Measurements from ENCODE around the gene OSBPL5.
"Not testable (repeated sequence)": the region's sequence is repeated elsewhere in the genome, so short reads cannot be mapped to it uniquely, and the experiment has no call there.

The OSBPL5 gene

DNA sequence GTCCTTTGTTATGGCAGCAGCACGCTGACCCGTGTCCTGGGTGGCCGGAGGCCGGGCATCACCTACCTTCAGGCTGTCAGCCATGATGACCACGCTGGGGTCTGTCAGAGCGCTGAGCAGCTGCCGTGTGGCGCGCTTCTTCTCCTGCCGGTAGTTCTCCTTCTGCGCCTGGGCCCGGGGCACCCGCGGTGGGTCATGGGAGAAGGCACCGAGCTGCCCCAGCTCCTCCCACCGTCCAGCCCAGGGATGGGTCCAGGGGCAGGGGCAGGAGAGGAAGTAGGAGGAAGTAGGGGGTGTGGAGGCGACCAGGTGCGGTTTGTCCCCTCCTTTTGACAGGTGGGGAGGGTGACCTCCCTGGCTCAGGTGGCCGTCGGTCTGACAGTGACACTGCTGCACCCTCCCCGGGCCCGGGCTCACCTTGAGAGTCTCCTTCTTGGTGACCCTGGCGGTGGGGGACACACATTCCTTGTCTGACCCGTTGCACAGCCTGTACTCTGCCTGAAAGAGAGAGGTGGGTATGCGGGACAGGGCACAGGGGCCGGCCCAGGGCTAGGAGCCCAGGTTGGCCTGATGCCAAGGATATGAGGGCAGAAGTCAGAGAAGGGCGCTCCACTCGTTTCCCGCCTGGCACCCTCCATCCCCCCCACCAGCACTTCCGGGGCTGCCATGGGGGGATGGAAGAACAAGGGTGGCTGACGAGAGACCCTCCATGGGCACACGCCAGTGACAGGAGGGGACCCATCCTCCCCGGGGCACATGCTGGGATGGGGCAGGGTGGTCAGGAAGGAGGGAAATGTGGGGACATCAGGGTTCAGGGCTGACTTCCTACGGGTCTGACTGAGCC is 43.0 kb downstream of the OSBPL5 start:
- no peak for DNase-seq (ENCODE audit: insufficient read length, low spot score)
- TF ChIP-seq, protein P1, sequence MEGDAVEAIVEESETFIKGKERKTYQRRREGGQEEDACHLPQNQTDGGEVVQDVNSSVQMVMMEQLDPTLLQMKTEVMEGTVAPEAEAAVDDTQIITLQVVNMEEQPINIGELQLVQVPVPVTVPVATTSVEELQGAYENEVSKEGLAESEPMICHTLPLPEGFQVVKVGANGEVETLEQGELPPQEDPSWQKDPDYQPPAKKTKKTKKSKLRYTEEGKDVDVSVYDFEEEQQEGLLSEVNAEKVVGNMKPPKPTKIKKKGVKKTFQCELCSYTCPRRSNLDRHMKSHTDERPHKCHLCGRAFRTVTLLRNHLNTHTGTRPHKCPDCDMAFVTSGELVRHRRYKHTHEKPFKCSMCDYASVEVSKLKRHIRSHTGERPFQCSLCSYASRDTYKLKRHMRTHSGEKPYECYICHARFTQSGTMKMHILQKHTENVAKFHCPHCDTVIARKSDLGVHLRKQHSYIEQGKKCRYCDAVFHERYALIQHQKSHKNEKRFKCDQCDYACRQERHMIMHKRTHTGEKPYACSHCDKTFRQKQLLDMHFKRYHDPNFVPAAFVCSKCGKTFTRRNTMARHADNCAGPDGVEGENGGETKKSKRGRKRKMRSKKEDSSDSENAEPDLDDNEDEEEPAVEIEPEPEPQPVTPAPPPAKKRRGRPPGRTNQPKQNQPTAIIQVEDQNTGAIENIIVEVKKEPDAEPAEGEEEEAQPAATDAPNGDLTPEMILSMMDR (IDR thresholded peaks at IDR 0.05; ENCODE audit: insufficient read depth, missing control alignments): no peak
- FAIRE-seq: no peak

DNA sequence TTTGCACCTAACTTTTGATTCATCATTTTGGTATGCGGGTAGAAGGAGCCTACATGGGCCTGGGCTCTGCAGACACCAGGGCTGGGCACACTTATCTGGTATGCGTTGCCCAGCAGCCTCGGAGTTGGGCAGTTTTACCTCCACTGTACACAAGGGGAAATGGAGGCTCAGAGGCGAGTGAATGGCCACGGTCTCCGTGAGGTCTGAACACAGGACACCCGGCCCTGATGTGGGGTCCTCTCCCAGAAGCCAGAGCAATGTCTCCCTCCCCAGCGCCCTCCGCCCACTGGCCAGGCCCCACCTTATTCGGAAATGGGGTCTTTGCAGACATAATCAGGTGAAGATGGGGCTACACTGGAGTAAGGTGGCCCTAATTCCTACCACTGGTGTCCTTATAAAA is 43.7 kb downstream of the OSBPL5 start:
- TF ChIP-seq, protein P1 (IDR thresholded peaks at IDR 0.05; ENCODE audit: insufficient read depth, missing control alignments): no peak
- FAIRE-seq: no peak
- DNase-seq (ENCODE audit: insufficient read length, low spot score): no peak

DNA sequence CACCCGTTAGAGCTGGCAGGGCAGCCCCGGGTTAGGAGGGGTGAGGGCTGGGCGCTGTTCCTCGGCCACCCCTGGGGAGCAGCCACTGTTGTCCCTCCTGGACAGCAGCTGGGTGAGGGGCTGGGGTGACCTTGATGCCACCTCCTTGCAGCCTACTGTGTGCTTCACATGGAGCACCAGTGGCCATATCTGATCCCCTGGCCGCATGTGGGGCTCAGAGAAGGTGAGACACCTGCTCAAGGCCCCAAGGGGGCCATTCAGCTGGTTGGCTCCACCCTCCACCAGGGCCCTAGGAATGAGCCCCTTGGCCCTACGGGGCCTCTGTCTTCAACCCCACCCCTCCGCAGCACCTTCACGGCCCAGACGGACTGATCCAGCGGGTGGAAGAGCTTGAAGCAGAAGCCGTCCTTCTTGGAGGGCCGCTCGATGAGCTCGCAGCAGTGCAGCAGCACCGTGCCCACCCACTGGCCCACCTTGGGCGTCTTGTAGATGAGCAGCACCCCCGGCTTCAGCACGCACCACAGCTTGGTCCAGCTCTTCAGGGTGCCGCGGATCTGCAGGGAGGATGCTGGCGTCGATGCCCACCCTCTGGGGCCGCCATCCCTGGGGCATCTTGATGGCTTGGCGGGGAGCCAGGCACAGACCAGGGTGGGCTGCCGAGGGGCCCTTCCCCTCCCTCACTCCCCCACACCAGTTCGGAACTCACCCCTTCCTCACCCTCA is 44.9 kb downstream of the OSBPL5 start:
- no peak for FAIRE-seq
- no peak for DNase-seq (ENCODE audit: insufficient read length, low spot score)
- TF ChIP-seq, protein P1 (IDR thresholded peaks at IDR 0.05; ENCODE audit: insufficient read depth, missing control alignments): no peak

DNA sequence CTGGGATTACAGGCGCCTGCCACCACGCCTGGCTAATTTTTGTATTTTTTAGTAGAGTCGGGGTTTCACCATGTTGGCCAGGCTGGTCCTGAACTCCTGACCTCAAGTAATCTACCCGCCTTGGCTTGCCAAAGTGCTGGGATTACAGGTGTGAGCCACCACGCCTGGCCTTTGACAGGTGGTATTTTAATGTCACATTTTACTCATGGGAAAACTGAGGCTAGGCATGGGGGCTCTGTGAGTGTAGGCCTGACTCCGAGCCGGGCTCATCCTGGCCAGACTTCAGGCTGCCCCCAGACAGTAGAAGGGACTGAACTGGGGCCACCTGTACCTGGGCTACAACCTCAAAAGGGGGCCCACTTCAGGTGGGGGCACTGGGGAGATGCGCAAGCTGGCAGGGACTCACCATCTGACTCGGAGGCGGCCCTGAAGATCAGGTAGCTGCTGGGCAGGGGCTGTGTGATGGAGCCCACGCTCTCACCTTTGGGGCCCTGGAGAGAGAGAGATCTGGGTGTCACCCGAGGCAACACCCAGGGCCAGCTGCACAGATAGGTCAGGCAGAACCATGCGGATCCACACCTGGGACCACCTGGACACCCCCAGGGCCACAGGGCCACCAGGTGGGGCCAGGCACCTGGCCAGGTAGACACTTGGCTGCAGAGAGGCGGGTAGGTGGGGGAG is 45.8 kb downstream of the OSBPL5 start:
- TF ChIP-seq, protein P1 (IDR thresholded peaks at IDR 0.05; ENCODE audit: insufficient read depth, missing control alignments): no peak

DNA sequence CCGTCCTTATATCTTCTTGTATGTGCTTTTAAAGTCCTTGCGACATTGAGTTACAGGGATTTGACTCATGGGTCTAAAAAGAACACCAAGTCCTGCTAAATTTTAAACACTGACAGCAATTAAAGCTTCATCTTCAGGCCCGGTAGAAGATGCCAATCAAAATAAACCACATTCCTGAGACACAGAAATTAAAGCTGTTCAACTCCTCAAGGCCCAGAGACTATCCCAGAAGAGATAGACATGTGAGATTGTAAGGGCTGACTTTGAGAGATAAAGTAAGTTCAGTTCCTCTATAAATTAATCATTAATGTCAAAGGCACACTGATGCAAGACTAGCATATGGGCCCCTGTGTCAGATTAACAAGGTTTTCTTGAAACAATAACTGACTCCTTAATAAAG is 49.8 kb downstream of the OSBPL5 start:
- TF ChIP-seq, protein P1 (IDR thresholded peaks at IDR 0.05; ENCODE audit: insufficient read depth, missing control alignments): no peak
- DNase-seq (ENCODE audit: insufficient read length, low spot score) (no peak), FAIRE-seq (no peak)

More for the DNA sequence above, 45.8 kb downstream of the OSBPL5 start:
- FAIRE-seq: no peak
- DNase-seq (ENCODE audit: insufficient read length, low spot score): no peak

DNA sequence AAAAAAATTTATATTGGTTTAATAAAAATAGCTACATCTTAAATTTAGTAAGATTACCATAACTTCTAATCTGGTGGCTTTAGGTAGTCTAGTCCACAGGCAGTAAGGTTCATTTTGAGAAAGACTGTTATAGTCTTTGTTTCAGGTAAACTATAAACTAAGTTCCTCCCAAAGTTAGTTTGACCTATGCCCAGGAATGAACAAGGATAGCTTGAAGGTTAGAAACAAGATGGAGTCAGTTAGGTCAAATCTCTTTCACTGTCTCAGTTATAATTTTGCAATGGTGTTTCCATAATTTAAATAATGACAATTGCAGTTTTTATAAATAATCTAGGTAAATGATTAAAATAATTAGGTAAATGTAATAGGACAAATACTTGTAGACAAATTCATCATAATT is 51.4 kb downstream of the OSBPL5 start:
- not testable (repeated sequence) for FAIRE-seq; DNase-seq (ENCODE audit: insufficient read length, low spot score)

DNA sequence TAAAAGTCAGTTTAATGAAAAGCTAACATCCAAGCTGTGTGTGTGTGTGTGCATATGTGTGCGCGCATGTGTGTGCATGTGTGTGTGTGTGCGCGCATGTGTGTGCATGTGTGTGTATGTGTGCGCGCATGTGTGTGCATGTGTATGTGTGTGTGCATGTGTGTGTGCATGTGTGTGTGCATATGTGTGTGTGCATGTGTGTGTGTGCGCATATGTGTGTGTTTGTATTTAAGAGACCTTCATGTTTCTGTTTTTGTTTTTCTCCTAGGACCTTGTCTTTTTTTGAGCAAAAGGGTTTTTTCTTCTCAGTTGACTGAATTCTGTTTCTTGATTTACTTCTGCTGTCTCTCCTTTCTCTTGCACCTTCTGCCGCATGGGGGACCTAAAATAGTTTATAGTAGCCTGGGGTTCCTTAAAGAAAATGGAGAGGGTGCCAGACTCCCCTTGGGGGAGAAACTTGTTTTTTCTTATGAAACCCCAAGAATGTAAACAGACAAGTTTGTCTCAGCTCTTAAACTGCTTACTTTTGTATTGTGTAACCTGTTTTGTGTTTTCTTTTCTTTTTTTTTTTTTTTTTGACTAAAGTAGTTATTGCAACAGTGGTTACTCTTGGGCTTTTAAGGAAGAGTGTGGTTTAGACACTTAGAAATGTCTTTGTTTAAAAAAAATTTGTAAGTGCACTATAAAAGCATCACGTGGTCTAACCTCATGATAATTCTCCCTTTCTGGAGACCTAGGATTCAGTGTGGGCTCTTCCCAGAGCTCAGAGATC is 53.0 kb downstream of the OSBPL5 start:
- no peak for FAIRE-seq
- TF ChIP-seq, protein P1 (IDR thresholded peaks at IDR 0.05; ENCODE audit: insufficient read depth, missing control alignments): no peak
- no peak for DNase-seq (ENCODE audit: insufficient read length, low spot score)

All from D721Med (cell line).